ENCODE results near the gene HNRNPF.

DNA sequence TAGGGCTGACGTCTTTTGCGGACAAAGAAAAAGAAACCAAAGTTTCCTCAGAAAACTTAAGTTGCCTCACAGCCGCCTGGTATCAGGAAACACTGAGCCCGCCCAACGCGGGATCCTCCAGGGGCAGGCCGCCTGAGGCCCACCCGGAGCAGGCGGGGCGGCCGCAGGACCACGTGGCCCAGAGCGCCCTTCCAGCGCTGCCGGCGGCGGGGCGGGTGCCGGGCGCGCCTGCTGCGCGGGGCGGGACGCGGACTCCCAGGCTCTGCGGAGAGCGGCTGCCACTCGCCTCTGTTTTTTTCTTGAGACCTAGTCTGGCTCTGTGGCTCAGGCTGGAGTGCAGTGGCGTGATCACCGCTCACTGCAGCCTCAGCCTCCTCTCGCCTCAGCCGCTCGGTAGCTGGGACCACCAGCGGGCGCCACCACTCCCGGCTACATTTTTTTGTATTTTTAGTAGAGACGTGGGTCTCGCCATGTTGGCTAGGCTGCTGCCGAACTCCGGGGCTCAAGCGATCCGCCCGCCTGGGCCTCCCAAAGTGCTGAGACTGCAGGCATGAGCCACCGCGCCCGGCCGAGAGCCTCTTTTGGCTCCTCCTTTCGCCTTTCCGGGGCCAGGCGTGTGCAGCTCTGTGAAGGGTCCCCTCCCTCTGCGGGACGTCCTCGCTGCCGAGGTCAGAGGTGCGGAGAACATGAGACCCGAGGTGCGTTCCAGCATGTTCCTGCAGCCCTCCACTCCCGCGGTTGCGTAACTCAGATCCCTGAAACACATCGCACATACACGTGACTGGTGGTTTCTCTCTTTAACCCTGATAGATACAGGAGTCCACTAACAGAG lies 11.6 kb upstream of the HNRNPF start:
- TF ChIP-seq RAD21 (IDR thresholded peaks at IDR 0.05; ENCODE audit: low read depth) = no peak
- TF ChIP-seq POLR2AphosphoS5 (IDR thresholded peaks at IDR 0.05; ENCODE audit: low read depth, low read length) = peak; percentile 70
- TF ChIP-seq CTCF (IDR thresholded peaks at IDR 0.05 in 2 of 3, conservative IDR thresholded peaks at IDR 0.05 in 1 of 3; ENCODE audit: borderline replicate concordance in 1 of 3, insufficient read depth in 1 of 3, low read depth in 2 of 3, low read length in 2 of 3) = no peak
- TF ChIP-seq POLR2A (IDR thresholded peaks at IDR 0.05; ENCODE audit: borderline replicate concordance, extremely low read depth, insufficient read depth, insufficient read length) = peak; percentile 56
- no peak for TF ChIP-seq EZH2 (IDR thresholded peaks at IDR 0.05)
- no peak for TF ChIP-seq REST (IDR thresholded peaks at IDR 0.05; ENCODE audit: low read depth)
